Measurements from ENCODE around the gene LRRK2.
"Not testable (repeated sequence)": the region's sequence is repeated elsewhere in the genome, so short reads cannot be mapped to it uniquely, and the experiment has no call there.

LRRK2 gene

GRCh38 chr12:40325349-40325960, 100.7 kb downstream of the LRRK2 start:
- no peak for DNase-seq

DNA sequence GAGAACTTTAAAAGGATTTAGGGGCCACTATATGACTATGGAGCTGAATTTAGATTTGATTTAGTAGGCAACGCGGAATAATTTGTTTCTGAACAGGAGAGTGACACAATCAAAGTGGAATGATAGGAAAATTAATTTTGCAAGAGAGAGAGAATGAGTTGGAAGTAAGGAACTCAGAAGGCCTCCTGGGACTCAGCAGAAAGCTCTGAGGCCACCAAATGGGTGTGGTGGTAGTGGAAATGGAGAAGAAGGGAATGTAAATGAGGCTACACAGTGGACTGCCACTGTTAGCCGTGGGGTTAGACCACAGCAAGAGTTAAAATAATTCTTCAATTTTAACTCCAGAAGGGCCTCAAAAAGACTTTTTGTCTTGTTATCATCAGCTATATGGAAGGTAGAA, 102.7 kb downstream of the LRRK2 start:
- no peak for DNase-seq

DNA sequence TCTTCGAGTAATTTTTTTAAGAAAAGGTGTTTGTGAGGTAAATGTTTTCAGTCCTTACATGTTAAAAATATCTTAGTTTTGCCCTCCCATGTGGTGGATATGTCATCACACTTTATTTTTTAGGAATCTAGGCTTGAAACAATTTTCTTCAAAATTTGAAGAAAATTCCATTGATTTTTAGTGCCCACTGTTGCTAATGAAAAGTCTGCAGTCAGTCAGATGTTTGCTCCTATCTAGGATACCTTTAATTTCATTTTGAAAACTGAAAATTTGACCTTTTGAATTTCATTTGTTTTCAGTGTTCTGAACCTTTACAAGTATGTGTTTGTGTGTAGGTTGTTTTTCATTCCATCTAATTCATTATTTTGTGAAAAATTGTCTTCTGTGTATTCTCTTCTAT, 105.4 kb downstream of the LRRK2 start:
- DNase-seq, result no peak

DNA sequence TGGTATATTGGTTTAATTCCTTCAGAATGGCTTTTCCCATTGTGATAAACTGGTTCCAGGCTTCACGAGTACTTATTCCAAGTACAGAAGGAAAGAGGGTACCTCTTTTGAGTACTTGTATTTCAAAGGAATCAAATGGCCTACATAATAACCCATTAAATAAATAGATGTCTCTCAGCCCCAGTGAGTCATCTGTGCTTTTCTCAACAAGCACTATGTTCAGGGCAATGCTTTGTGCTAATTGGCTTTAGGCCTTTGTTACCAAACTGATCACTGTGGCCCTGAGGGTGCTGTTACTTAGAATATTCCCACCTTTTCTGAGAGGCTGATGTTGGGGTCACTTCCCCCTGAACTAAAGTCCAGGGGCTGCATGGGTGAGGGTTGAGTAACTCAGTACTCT, 107.1 kb downstream of the LRRK2 start:
- DNase-seq, result no peak

DNA sequence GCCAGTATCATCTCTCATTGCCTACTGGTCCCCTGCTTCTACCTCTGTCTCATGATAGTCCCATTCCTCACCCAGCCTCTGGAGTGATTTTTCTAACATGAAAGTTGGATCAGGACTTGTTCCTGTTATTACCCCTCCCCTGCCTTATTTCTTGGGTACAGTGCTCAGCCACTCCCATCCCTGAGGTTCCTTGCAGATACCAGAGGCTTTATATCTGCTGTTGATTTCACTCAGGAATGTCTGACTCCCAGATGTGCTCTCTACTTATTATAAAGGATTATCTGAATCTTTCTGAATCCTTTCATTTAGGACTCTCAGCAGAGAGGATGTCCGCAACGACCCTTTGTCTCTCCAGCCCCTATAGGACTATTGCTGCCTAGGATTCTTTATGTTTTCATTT, 111.2 kb downstream of the LRRK2 start:
- DNase-seq, result no peak

GRCh38 chr12:40336573-40337199, 111.9 kb downstream of the LRRK2 start:
- no peak for DNase-seq

GRCh38 chr12:40338071-40338470, 113.3 kb downstream of the LRRK2 start:
- DNase-seq, result no peak

DNA sequence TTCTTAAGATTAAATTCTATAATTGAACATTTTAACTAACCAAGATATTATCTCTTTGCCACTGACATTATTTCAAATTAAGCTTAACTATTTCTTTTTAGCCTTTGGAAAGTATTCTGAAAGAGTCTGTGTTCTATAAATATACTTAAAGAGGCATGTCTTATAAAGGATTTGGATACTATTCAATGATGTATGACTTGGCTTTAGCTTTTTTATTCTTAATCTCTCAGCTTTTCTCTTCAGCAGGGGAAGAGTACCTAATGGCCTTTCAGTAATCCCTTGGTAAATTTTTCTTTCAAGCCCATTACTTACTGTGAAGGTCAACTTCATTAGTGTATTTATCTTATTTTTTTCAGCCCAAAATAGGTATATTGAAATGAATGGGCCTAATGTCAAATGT, 113.8 kb downstream of the LRRK2 start:
- DNase-seq, result no peak

GRCh38 chr12:40342010-40342409, 117.2 kb downstream of the LRRK2 start:
- no peak for DNase-seq

- DNase-seq, result no peak
Observed at GRCh38 chr12:40343124-40343523, 118.3 kb downstream of the LRRK2 start.

- no peak for DNase-seq
Observed at GRCh38 chr12:40344312-40344711, 119.5 kb downstream of the LRRK2 start.

GRCh38 chr12:40351976-40352375, 127.2 kb downstream of the LRRK2 start:
- DNase-seq, result no peak

- DNase-seq, result no peak
Observed at GRCh38 chr12:40375076-40375475, 150.3 kb downstream of the LRRK2 start.

DNA sequence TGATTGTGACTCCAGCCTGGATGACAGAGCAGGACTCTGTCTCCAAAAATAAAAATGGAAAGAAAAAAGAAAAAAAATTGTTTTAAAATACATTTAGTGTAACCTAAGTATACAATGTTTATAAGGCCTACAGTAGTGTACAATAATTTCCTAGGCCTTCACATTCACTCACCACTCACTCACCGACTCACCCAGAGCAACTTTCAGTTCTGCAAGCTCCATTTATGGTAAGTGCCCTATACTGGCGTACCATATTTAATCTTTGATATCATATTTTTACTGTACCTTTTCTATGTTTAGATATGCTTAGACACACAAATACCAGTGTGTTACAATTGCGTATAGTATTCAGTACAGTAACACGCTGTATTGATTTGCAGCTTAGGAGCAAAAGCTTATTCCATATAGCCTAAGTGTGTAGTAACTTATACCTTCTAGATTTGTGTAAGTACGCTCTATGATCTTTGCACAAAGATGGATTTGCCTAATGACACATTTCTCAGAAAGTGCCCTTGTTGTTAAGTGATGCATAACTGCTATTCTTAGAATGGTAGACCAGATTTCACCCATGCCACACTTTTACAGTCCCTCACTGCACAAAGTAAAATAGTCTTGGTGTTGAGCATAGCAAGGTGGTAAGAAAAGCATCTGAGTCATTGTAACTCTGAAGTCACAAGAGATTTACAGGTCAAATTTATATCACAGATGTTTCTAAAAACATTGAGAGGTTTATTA, 151.9 kb downstream of the LRRK2 start:
- no peak for DNase-seq

DNA sequence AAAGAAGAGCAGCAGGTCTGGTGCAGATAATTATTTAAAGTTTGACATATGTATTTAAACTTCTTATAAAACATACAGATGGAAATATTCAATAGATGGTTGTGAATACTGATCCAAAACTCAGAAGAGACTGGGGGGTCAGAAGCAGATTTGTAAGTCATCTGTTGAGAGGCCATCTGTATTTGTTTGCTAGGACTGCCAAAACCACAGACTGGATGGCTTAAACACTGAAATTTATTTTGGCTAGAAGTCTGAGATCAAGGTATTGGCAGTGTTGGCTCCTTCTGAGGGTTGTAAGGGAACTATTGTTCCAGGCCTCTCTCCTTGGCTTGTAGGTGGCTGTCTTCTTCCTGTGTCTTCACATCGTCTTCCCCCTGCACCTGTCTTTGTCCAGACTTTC, 153.9 kb downstream of the LRRK2 start:
- DNase-seq, result no peak

- no peak for DNase-seq
Observed at GRCh38 chr12:40382217-40382616, 157.4 kb downstream of the LRRK2 start.

DNA sequence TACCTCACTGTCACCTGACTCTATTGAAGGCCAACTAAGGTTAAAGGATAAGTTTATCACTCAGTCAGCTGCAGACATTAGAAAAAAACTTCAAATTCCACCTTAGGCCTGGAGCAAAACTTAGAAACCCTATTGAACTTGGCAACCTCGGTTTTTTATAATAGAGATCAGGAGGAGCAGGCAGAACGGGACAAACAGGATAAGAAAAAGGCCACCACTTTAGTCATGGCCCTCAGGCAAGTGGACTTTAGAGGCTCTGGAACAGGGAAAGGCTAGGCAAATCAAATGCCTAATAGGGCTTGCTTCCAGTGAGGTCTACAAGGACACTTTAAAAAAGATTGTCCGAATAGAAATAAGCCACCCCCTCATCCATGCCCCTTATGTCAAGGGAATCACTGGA, 162.5 kb downstream of the LRRK2 start:
- DNase-seq, result not testable (repeated sequence)

GRCh38 chr12:40390980-40391379, 166.2 kb downstream of the LRRK2 start:
- DNase-seq, result no peak

DNA sequence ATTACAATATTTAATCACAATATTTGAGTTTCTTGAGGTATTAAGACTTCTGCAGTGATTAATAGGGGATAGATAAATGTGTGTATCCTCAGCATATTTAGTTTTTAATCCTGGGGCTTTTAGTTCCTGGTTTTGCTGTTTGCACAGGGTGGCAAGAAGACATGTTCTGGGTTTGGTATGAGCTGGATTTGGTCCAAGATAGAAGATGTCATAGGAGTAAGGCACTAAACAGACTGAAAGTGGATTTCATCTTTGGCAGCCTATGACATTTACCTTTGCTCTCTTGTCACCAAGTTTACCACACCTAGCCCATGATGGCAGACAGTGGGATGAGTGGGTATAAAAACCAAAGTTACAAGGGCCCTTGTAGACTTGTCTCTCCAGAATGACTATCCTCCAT, 168.2 kb downstream of the LRRK2 start:
- DNase-seq, result no peak

- no peak for DNase-seq
Observed at GRCh38 chr12:40399656-40400055, 174.9 kb downstream of the LRRK2 start.

GRCh38 chr12:40405419-40405818, 180.6 kb downstream of the LRRK2 start:
- no peak for DNase-seq

All from activated CD4-positive, alpha-beta T cell treated with anti-CD3 and anti-CD28 coated beads, Interleukin-2, amount 50 U/mL, for 1 hour (primary cell).